ENCODE results near the gene FNTB. TPM values are rescaled to one million over a fixed set of nuclear protein-coding genes. Genes with fewer than 3 reads are reported as not detected.

FNTB gene
- total RNA-seq, 1 donor from 2014 or later: 21.6 TPM

DNA sequence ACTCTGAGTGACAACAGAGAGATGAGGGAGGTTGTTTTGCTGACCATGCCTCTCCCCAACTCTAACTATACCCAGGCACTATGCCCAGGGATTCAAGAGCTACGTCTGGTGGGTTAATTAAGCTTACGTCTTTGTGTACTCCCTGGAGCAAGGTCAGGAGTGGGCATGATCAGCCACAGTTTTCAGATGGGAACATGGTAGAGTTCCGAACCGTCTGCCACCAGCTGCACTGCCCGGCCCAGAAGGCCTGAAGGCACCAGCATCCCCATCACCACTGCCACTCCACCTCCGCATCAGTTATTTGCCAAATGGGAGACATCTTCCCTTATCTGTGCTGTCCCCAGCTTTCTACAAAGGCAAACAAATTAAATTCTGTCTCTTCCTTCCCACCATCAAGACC lies 33.0 kb upstream of the FNTB start:
- no peak overlapping the region for H3K4me3 Mint-ChIP-seq (ENCODE audit: unreplicated experiment)
- peaks cover 16% of the 10 kb centered on the region for H3K36me3 Mint-ChIP-seq (ENCODE audit: low read depth)
- no peaks in the 10 kb centered on the region for H3K27me3 Mint-ChIP-seq (ENCODE audit: low read depth)
- H3K9me3 Mint-ChIP-seq (ENCODE audit: low read depth): no peaks in the 10 kb centered on the region
- TF ChIP-seq, protein P1, sequence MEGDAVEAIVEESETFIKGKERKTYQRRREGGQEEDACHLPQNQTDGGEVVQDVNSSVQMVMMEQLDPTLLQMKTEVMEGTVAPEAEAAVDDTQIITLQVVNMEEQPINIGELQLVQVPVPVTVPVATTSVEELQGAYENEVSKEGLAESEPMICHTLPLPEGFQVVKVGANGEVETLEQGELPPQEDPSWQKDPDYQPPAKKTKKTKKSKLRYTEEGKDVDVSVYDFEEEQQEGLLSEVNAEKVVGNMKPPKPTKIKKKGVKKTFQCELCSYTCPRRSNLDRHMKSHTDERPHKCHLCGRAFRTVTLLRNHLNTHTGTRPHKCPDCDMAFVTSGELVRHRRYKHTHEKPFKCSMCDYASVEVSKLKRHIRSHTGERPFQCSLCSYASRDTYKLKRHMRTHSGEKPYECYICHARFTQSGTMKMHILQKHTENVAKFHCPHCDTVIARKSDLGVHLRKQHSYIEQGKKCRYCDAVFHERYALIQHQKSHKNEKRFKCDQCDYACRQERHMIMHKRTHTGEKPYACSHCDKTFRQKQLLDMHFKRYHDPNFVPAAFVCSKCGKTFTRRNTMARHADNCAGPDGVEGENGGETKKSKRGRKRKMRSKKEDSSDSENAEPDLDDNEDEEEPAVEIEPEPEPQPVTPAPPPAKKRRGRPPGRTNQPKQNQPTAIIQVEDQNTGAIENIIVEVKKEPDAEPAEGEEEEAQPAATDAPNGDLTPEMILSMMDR (IDR thresholded peaks at IDR 0.05): no peak
- H3K4me1 Mint-ChIP-seq (ENCODE audit: low read depth): no peaks in the 10 kb centered on the region
- no peak for DNase-seq (ENCODE audit: low spot score)
- H3K27ac Mint-ChIP-seq (ENCODE audit: unreplicated experiment): no peak overlapping the region

DNA sequence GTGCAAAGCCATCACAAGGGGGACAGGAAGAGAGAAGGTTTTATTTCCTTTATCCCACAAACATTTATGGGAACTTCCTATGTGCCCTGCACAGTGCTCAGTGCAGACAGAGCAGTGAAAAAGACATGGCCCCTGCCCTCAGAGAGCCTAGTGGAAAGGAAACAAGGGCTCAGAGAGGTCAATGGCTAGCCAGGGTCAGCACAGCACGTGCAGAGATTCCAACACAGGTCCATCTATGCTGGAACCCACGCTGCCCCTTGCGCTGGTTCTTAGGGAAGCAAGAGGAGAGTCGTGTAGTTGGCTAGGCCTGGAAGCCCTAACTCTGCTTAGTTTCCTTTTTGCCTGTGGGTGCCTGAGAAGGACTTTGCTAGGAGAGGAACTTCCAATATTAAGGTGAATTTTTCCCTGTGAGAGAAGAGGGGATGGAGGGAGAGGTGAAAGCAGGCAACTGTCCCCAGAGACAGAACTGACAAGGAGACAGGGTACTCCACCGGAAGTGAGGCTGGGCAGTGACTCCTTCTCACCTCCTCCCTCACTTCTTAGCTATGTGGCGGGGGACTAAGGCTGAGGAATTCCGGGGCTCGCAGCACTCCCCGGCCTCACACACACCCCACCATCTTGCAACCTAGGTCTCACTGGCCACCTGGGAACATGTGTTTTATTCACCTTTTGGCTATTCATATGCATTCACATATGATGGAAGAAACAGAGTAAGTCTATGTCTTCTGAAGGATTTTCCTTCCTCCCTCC lies 32.0 kb upstream of the FNTB start:
- TF ChIP-seq, protein P1 (IDR thresholded peaks at IDR 0.05): no peak
- Mint-ChIP-seq H3K4me1 (ENCODE audit: low read depth) (no peaks in the 10 kb centered on the region), H3K27me3 (ENCODE audit: low read depth) (no peaks in the 10 kb centered on the region), H3K27ac (ENCODE audit: unreplicated experiment) (no peak overlapping the region), H3K4me3 (ENCODE audit: unreplicated experiment) (no peak overlapping the region), H3K9me3 (ENCODE audit: low read depth) (no peaks in the 10 kb centered on the region), H3K36me3 (ENCODE audit: low read depth) (peaks cover 14% of the 10 kb centered on the region)
- DNase-seq (ENCODE audit: low spot score): no peak

DNA sequence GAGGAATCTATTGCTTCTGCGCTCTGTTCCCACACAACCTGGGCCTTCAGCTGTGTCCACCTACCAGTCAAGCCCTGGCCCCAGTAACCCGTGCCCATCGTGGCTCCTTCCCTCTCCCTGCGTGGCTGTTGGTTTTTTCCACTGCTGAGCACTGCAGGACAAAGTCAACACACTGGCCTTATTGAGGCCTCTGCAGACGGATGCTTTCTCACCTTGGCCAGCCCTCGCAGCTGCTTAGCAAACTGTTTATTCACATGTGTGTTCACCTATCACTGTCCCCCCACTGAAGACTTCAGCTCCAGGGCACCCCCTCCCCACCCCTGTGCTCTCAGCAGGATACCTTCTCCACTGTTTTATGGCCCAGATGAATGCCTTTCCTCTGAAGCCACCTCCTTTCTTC lies 31.4 kb upstream of the FNTB start:
- H3K27ac Mint-ChIP-seq (ENCODE audit: unreplicated experiment): no peak overlapping the region
- DNase-seq (ENCODE audit: low spot score): no peak
- H3K9me3 Mint-ChIP-seq (ENCODE audit: low read depth): no peaks in the 10 kb centered on the region
- no peaks in the 10 kb centered on the region for H3K27me3 Mint-ChIP-seq (ENCODE audit: low read depth)
- peaks cover 5% of the 10 kb centered on the region for H3K4me1 Mint-ChIP-seq (ENCODE audit: low read depth)
- TF ChIP-seq, protein P1 (IDR thresholded peaks at IDR 0.05): no peak
- H3K36me3 Mint-ChIP-seq (ENCODE audit: low read depth): peaks cover 12% of the 10 kb centered on the region
- no peak overlapping the region for H3K4me3 Mint-ChIP-seq (ENCODE audit: unreplicated experiment)

GRCh38 chr14:64956697-64957406 lies 29.8 kb upstream of the FNTB start:
- no peak for DNase-seq (ENCODE audit: low spot score)
- Mint-ChIP-seq H3K4me3 (ENCODE audit: unreplicated experiment) (no peak overlapping the region), H3K9me3 (ENCODE audit: low read depth) (no peaks in the 10 kb centered on the region), H3K27ac (ENCODE audit: unreplicated experiment) (no peak overlapping the region), H3K27me3 (ENCODE audit: low read depth) (no peaks in the 10 kb centered on the region), H3K36me3 (ENCODE audit: low read depth) (peaks cover 5% of the 10 kb centered on the region), H3K4me1 (ENCODE audit: low read depth) (peaks cover 13% of the 10 kb centered on the region)
- TF ChIP-seq, protein P1 (IDR thresholded peaks at IDR 0.05): no peak

DNA sequence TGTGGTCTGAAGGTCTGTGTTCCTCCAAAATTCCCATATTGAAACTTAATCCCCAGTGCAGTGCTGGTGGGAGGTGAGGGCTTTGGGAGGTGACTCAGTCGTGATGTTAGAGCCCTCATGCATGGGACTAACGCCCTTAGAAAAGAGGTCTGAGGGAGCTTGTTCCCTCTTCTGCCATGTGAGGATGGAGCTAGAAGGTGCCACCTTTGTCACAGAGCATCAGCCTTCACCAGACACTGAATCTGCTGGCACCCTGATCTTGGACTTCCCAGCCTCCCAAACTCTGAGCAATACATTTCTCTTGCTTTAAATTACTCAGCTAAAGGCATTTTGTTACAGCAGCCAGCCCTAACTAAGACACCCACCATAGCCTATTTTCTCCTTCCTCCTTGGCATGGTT lies 28.5 kb upstream of the FNTB start:
- Mint-ChIP-seq H3K9me3 (ENCODE audit: low read depth) (no peaks in the 10 kb centered on the region), H3K36me3 (ENCODE audit: low read depth) (peaks cover 5% of the 10 kb centered on the region), H3K4me3 (ENCODE audit: unreplicated experiment) (no peak overlapping the region)

More for the DNA sequence above, 28.5 kb upstream of the FNTB start:
- H3K27me3 Mint-ChIP-seq (ENCODE audit: low read depth): no peaks in the 10 kb centered on the region
- peaks cover 13% of the 10 kb centered on the region for H3K4me1 Mint-ChIP-seq (ENCODE audit: low read depth)
- TF ChIP-seq, protein P1 (IDR thresholded peaks at IDR 0.05): no peak
- H3K27ac Mint-ChIP-seq (ENCODE audit: unreplicated experiment): no peak overlapping the region
- DNase-seq (ENCODE audit: low spot score): no peak
